Keratinocyte (primary cell): ENCODE results near the gene KCTD13. TPM values are rescaled to one million over a fixed set of nuclear protein-coding genes. Genes with fewer than 3 reads are reported as not detected.

Source experiments
- DNase-seq: peaks from one replicate; pipeline ENCODE4 v3.0.0-alpha.2; 2011; ENCODE audit warnings: low read depth, missing footprints, low spot score
- FAIRE-seq: peaks from 2 replicates; lab custom pipeline; 2011; peaks lifted over from hg19 to GRCh38; lab: Jason Lieb, UNC
- H2AFZ ChIP-seq: 2 replicates; pipeline ENCODE4 v1.6.0; 2012; ENCODE audit warnings: low read length, control low read depth, inconsistent platforms; ENCODE audit not compliant: control insufficient read depth
- H3K27ac ChIP-seq: 2 replicates; pipeline ENCODE4 v1.5.1; 2011; ENCODE audit warnings: low read length; ENCODE audit not compliant: control insufficient read depth, insufficient read depth
- H3K27me3 ChIP-seq: 3 replicates; pipeline ENCODE4 v1.6.0; 2011; ENCODE audit warnings: low read length; ENCODE audit not compliant: control insufficient read depth, insufficient read depth; ENCODE audit errors: extremely low read depth
- H3K36me3 ChIP-seq, 2 experiments: 2 replicates in 1 of 2; 3 replicates in 1 of 2; pipeline ENCODE4 v1.5.1; 2011; ENCODE audit warnings: low read length in 2 of 2, mild to moderate bottlenecking in 1 of 2; ENCODE audit not compliant: control insufficient read depth in 2 of 2, insufficient read depth in 2 of 2; ENCODE audit errors: extremely low read depth in 1 of 2
- H3K4me1 ChIP-seq: 3 replicates; pipeline ENCODE4 v1.5.1; 2011; ENCODE audit warnings: low read length; ENCODE audit not compliant: control insufficient read depth, insufficient read depth; ENCODE audit errors: extremely low read depth
- H3K4me2 ChIP-seq: 3 replicates; pipeline ENCODE4 v1.6.0; 2011; ENCODE audit warnings: low read depth, low read length; ENCODE audit not compliant: control insufficient read depth, insufficient read depth; ENCODE audit errors: extremely low read depth
- H3K4me3 ChIP-seq, 3 experiments: fragments of 200-600 bp in 1 of 3; sonication (generic) in 1 of 3; 2 replicates in 2 of 3; 3 replicates in 1 of 3; pipeline ENCODE4 v1.5.1; 2011 to 2016; ENCODE audit warnings: low read length in 3 of 3, mild to moderate bottlenecking in 3 of 3, control low read depth in 2 of 3, inconsistent platforms in 1 of 3, low read depth in 1 of 3, mixed read lengths in 1 of 3, mixed run types in 1 of 3, moderate library complexity in 1 of 3; ENCODE audit not compliant: control insufficient read depth in 2 of 3, insufficient read depth in 2 of 3; ENCODE audit errors: extremely low read depth in 1 of 3
- H3K79me2 ChIP-seq: 2 replicates; pipeline ENCODE4 v1.6.0; 2012; ENCODE audit warnings: low read length; ENCODE audit not compliant: control insufficient read depth, insufficient read depth
- H3K9ac ChIP-seq: 3 replicates; pipeline ENCODE4 v1.6.0; 2011; ENCODE audit warnings: low read length; ENCODE audit not compliant: control insufficient read depth, insufficient read depth; ENCODE audit errors: extremely low read depth
- H3K9me1 ChIP-seq: 3 replicates; pipeline ENCODE4 v1.6.0; 2011; ENCODE audit warnings: low read length; ENCODE audit not compliant: control insufficient read depth, insufficient read depth; ENCODE audit errors: extremely low read depth
- H3K9me3 ChIP-seq: 2 replicates; pipeline ENCODE4 v1.5.1; 2012; ENCODE audit warnings: low read depth, low read length; ENCODE audit not compliant: control insufficient read depth
- H4K20me1 ChIP-seq: 3 replicates; pipeline ENCODE4 v1.6.0; 2011; ENCODE audit warnings: low read length; ENCODE audit not compliant: control insufficient read depth, insufficient read depth; ENCODE audit errors: extremely low read depth
- CTCF ChIP-seq, 3 experiments: IDR thresholded peaks in 1 of 3; conservative IDR thresholded peaks in 1 of 3; optimal IDR thresholded peaks in 1 of 3; 2 replicates in 2 of 3; 3 replicates in 1 of 3; pipeline versions ENCODE3 to v1.5.1; 2011; ENCODE audit warnings: low read length in 3 of 3, mild to moderate bottlenecking in 3 of 3, moderate library complexity in 2 of 3, control low read depth in 1 of 3, inconsistent platforms in 1 of 3; ENCODE audit not compliant: insufficient read depth in 2 of 3; ENCODE audit errors: extremely low read depth in 1 of 3
- EZH2 ChIP-seq: IDR thresholded peaks from one replicate; pipeline ENCODE4 v1.6.1; 2012; ENCODE audit warnings: inconsistent platforms, mild to moderate bottlenecking, low read length, moderate library complexity
- dilution Hi-C: fragments of 300-500 bp; cut with MboI; formaldehyde crosslinking; loops from one replicate; pipeline ENCODE4 v1.7.0; 2020; ENCODE audit warnings: low sequenced_read_pairs; ENCODE audit not compliant: extremely low pct_ligation_motif_present
- polyA minus RNA-seq, 3 experiments: library from RNA; depleted of rRNA, polyadenylated mRNA; stranded (reverse); fragments of >200 nt; gene quantifications; 1 replicate in 1 of 3; 2 replicates in 1 of 3; 3 replicates in 1 of 3; pipeline ENCODE4 v1.2.3, GENCODE V29; 2011
- polyA plus RNA-seq, 5 experiments: library from polyadenylated mRNA; depleted of rRNA in 3 of 5; stranded (reverse) in 3 of 5; stranded (forward) in 1 of 5; unstranded in 1 of 5; fragments of >200 nt; gene quantifications; 1 replicate in 1 of 5; 2 replicates in 3 of 5; 3 replicates in 1 of 5; pipeline versions ENCODE4 v1.2.1 to v1.2.3, GENCODE V29; 2011 to 2012; ENCODE audit warnings: missing spikeins in 2 of 5, low read depth in 1 of 5, low replicate concordance in 1 of 5

The KCTD13 gene
- polyA plus RNA-seq (8.2 to 12.1 TPM (median 9.2 TPM) in 3 replicates), polyA minus RNA-seq (10.2 to 12.8 TPM (median 10.7 TPM) in 3 replicates)
- 4.7 TPM for polyA plus RNA-seq (2011; ENCODE audit: low read depth)
- polyA plus RNA-seq (2011; cell fraction: cytosol; rRNA removed) = 6.6 and 11.0 TPM in 2 replicates
- polyA plus RNA-seq (2011; cell fraction: nucleus; rRNA removed) = 40.0 and 45.6 TPM in 2 replicates
- 6.7 and 15.8 TPM in 2 replicates for polyA plus RNA-seq (2012; ENCODE audit: low replicate concordance)
- polyA minus RNA-seq (2011; cell fraction: cytosol; rRNA and poly(A)+ RNA removed) = 7.5 TPM
- polyA minus RNA-seq (2011; cell fraction: nucleus; rRNA and poly(A)+ RNA removed) = 11.4 and 12.6 TPM in 2 replicates

- H3K79me2 ChIP-seq = peaks cover 22% of the 10 kb centered on the region
- peak within 1 kb of the TSS; percentile 98 for H3K4me2 ChIP-seq
- H2AFZ ChIP-seq = peak within 1 kb of the TSS; percentile 97
- peaks cover 14% of the 10 kb centered on the region for H3K4me1 ChIP-seq
- FAIRE-seq (no peak), DNase-seq (peak; percentile 48)
- peaks cover 4% of the 10 kb centered on the region for H4K20me1 ChIP-seq
- peaks cover 8 to 10% of the 10 kb centered on the region in 2 experiments for H3K36me3 ChIP-seq
- peak within 1 kb of the TSS; percentile 81 to 99 (median 86) for H3K4me3 ChIP-seq
- H3K27ac ChIP-seq = peak within 1 kb of the TSS; percentile 65
- TF ChIP-seq EZH2 (no peak), CTCF (optimal IDR thresholded peaks at IDR 0.05 in 1 of 3, IDR thresholded peaks at IDR 0.05 in 1 of 3, conservative IDR thresholded peaks at IDR 0.05 in 1 of 3; ENCODE audit: extremely low read depth in 1 of 3, insufficient read depth in 2 of 3, low read length in 3 of 3) (no peak)
- H3K9me1 ChIP-seq = no peaks in the 10 kb centered on the region
- dilution Hi-C loops = no loop called here
- peak within 1 kb of the TSS; percentile 80 for H3K9ac ChIP-seq
- no peaks in the 10 kb centered on the region for H3K9me3 ChIP-seq
- H3K27me3 ChIP-seq = no peaks in the 10 kb centered on the region
These were observed at the start of gene KCTD13 for GRCh38 chr16:29925781-29926710. KCTD13 (minus strand) TSS chr16:29926226; CDS start chr16:29926033, 193 bp downstream.

GRCh38 chr16:29975134-29975538 lies 49.1 kb upstream of the KCTD13 start:
- Histone ChIP-seq H3K9ac (peak overlapping the region; percentile 88), H3K4me3 (peak overlapping the region; percentile 90 to 97 (median 97)), H2AFZ (no peak overlapping the region), H3K36me3 (peaks cover 24 to 26% of the 10 kb centered on the region in 2 experiments), H3K4me1 (peaks cover 18% of the 10 kb centered on the region), H3K4me2 (peak overlapping the region; percentile 80), H3K27ac (peak overlapping the region; percentile 81), H3K9me3 (no peaks in the 10 kb centered on the region), H3K9me1 (peaks cover 4% of the 10 kb centered on the region), H4K20me1 (peaks cover 22% of the 10 kb centered on the region), H3K79me2 (peaks cover 45% of the 10 kb centered on the region), H3K27me3 (no peaks in the 10 kb centered on the region)
- no peak for TF ChIP-seq EZH2
- no peak for TF ChIP-seq CTCF (optimal IDR thresholded peaks at IDR 0.05 in 1 of 3, IDR thresholded peaks at IDR 0.05 in 1 of 3, conservative IDR thresholded peaks at IDR 0.05 in 1 of 3; ENCODE audit: extremely low read depth in 1 of 3, insufficient read depth in 2 of 3, low read length in 3 of 3)
- FAIRE-seq (no peak), DNase-seq (no peak)
- dilution Hi-C loops = no loop called here
